Smooth muscle cell (in vitro differentiated cells): Measurements from ENCODE around the gene GHRHR. TPM values are rescaled to one million over a fixed set of nuclear protein-coding genes. Genes with fewer than 3 reads are reported as not detected.

Source experiments
- DNase-seq: peaks from one replicate; lab custom pipeline; 2025; ENCODE audit not compliant: unreplicated experiment; lab: John Stamatoyannopoulos, UW
- H2AFZ ChIP-seq: fragments of 200-600 bp; sonication (generic); 2 replicates; pipeline ENCODE4 v1.6.0; 2016; ENCODE audit warnings: antibody characterized with exemption, low read depth, mild to moderate bottlenecking
- H3F3A ChIP-seq: fragments of 200-600 bp; sonication (generic); 2 replicates; pipeline ENCODE4 v1.6.0; 2017; ENCODE audit warnings: antibody characterized with exemption, low read depth
- H3K27ac ChIP-seq: fragments of 200-600 bp; sonication (generic); 2 replicates; pipeline ENCODE4 v1.5.1; 2016; ENCODE audit warnings: low read depth, mild to moderate bottlenecking
- H3K27me3 ChIP-seq: fragments of 200-600 bp; sonication (generic); 2 replicates; pipeline ENCODE4 v1.6.1; 2016; ENCODE audit warnings: low read depth, mild to moderate bottlenecking
- H3K36me3 ChIP-seq: fragments of 200-600 bp; sonication (generic); 2 replicates; pipeline ENCODE4 v1.5.1; 2016; ENCODE audit warnings: low read depth
- H3K4me1 ChIP-seq: fragments of 200-600 bp; sonication (generic); 2 replicates; pipeline ENCODE4 v1.5.1; 2016; ENCODE audit warnings: low read depth
- H3K4me2 ChIP-seq: fragments of 200-600 bp; sonication (generic); 2 replicates; pipeline ENCODE4 v1.6.0; 2016; ENCODE audit warnings: mild to moderate bottlenecking
- H3K4me3 ChIP-seq: fragments of 200-600 bp; sonication (generic); 2 replicates; pipeline ENCODE4 v1.5.1; 2016; ENCODE audit warnings: mild to moderate bottlenecking
- H3K79me2 ChIP-seq: fragments of 200-600 bp; sonication (generic); 2 replicates; pipeline ENCODE4 v1.6.0; 2016; ENCODE audit warnings: low read depth, mild to moderate bottlenecking
- H3K9ac ChIP-seq: fragments of 200-600 bp; sonication (generic); 2 replicates; pipeline ENCODE4 v1.6.0; 2016; ENCODE audit warnings: low read depth
- H3K9me3 ChIP-seq: fragments of 200-600 bp; sonication (generic); replicated peaks from 2 replicates; pipeline ENCODE4 v1.5.1; 2016; ENCODE audit warnings: low read depth
- H4K20me1 ChIP-seq: fragments of 200-600 bp; sonication (generic); 2 replicates; pipeline ENCODE4 v1.6.0; 2016; ENCODE audit warnings: low read depth
- WGBS: methylation state at CpG from one replicate; pipeline ENCODE4 v1.1.7; 2016; ENCODE audit warnings: low lambda C conversion rate; 5-methylcytosine and 5-hydroxymethylcytosine counted together
- polyA plus RNA-seq: library from polyadenylated mRNA; unstranded; fragments of >200 nt; fragmentation: Nextera tagmentation; extraction: Ambion mirVana; gene quantifications from 2 replicates; pipeline ENCODE4 v1.2.1, GENCODE V29; 2016
- total RNA-seq: library from RNA; depleted of rRNA; stranded (reverse); fragments of >200 nt; gene quantifications from 2 replicates; pipeline ENCODE4 v1.2.3, GENCODE V29; 2014
- TF ChIP-seq, protein P1 (sequence below): fragments of 200-600 bp; sonication (generic); IDR thresholded peaks from 2 replicates; pipeline ENCODE4 v1.5.1; 2017; ENCODE audit warnings: borderline replicate concordance, mild to moderate bottlenecking, antibody characterized with exemption; ENCODE audit not compliant: insufficient read depth, poor library complexity, severe bottlenecking

The GHRHR gene
- total and polyA plus RNA-seq, 2 experiments from 2014 or later, result not detected

- no peaks in the 10 kb centered on the region for H3K4me1 ChIP-seq
- no peak overlapping the region for H2AFZ ChIP-seq
- H3K4me2 ChIP-seq, result no peak overlapping the region
- no peak overlapping the region for H3K27ac ChIP-seq
- DNase-seq, result no peak
- no peaks in the 10 kb centered on the region for H4K20me1 ChIP-seq
- H3F3A ChIP-seq, result no peaks in the 10 kb centered on the region
- WGBS, result 54% methylated on average over 6 of the region's 6 CpGs
- H3K79me2 ChIP-seq, result no peaks in the 10 kb centered on the region
- peaks cover 21% of the 10 kb centered on the region for H3K27me3 ChIP-seq
- no peak overlapping the region for H3K9ac ChIP-seq
- no peaks in the 10 kb centered on the region for H3K36me3 ChIP-seq
- H3K9me3 ChIP-seq, result no peaks in the 10 kb centered on the region
- no peak overlapping the region for H3K4me3 ChIP-seq
- TF ChIP-seq, protein P1, sequence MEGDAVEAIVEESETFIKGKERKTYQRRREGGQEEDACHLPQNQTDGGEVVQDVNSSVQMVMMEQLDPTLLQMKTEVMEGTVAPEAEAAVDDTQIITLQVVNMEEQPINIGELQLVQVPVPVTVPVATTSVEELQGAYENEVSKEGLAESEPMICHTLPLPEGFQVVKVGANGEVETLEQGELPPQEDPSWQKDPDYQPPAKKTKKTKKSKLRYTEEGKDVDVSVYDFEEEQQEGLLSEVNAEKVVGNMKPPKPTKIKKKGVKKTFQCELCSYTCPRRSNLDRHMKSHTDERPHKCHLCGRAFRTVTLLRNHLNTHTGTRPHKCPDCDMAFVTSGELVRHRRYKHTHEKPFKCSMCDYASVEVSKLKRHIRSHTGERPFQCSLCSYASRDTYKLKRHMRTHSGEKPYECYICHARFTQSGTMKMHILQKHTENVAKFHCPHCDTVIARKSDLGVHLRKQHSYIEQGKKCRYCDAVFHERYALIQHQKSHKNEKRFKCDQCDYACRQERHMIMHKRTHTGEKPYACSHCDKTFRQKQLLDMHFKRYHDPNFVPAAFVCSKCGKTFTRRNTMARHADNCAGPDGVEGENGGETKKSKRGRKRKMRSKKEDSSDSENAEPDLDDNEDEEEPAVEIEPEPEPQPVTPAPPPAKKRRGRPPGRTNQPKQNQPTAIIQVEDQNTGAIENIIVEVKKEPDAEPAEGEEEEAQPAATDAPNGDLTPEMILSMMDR, result no peak
Measured at GRCh38 chr7:30970594-30971094, 6.9 kb downstream of the GHRHR start.

DNA sequence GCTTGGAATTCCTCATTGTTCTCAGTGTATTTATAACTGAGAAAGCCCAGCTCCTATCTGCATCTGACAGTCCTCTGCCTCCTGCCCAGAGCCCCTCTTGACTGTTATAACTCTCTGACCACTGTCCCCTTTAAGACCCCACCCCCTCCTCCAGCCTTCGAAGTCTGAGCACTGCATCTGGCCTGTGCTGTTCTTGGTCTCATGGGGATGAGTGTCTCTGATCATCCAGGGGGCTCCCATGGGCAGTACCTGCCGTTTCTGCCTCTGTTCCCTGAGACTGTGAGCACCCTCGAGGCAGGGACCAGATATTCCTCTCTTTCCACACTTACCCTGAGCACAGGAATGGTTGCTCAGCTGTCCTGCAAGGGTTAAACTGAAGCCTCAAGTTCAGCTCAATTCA is 7.7 kb downstream of the GHRHR start:
- Histone ChIP-seq H3K4me1 (no peaks in the 10 kb centered on the region), H3K9ac (no peak overlapping the region), H3K36me3 (no peaks in the 10 kb centered on the region), H3K27me3 (peaks cover 21% of the 10 kb centered on the region), H3K27ac (no peak overlapping the region), H3K9me3 (no peaks in the 10 kb centered on the region), H3F3A (no peaks in the 10 kb centered on the region), H3K79me2 (no peaks in the 10 kb centered on the region), H2AFZ (no peak overlapping the region), H3K4me3 (no peak overlapping the region), H4K20me1 (no peaks in the 10 kb centered on the region), H3K4me2 (no peak overlapping the region)
- TF ChIP-seq, protein P1, result no peak
- no peak for DNase-seq
- 75% methylated on average over 3 of the region's 3 CpGs for WGBS

- H3K9ac ChIP-seq, result no peak overlapping the region
- WGBS, result 79% methylated on average over 15 of the region's 15 CpGs
- no peaks in the 10 kb centered on the region for H3F3A ChIP-seq
- H3K4me1 ChIP-seq, result no peaks in the 10 kb centered on the region
- H2AFZ ChIP-seq, result no peak overlapping the region
- no peaks in the 10 kb centered on the region for H3K9me3 ChIP-seq
- H3K27ac ChIP-seq, result no peak overlapping the region
- no peak overlapping the region for H3K4me2 ChIP-seq
- TF ChIP-seq, protein P1, result no peak
- H3K79me2 ChIP-seq, result no peaks in the 10 kb centered on the region
- peaks cover 17% of the 10 kb centered on the region for H3K27me3 ChIP-seq
- H3K36me3 ChIP-seq, result no peaks in the 10 kb centered on the region
- no peak overlapping the region for H3K4me3 ChIP-seq
- no peaks in the 10 kb centered on the region for H4K20me1 ChIP-seq
- DNase-seq, result no peak
Measured at GRCh38 chr7:30971840-30972563, 8.2 kb downstream of the GHRHR start.

GRCh38 chr7:30973292-30973691 is 9.5 kb downstream of the GHRHR start:
- no peak overlapping the region for H3K9ac ChIP-seq
- no peak overlapping the region for H3K4me3 ChIP-seq
- H3K27ac ChIP-seq, result no peak overlapping the region
- TF ChIP-seq, protein P1, result no peak
- H3K79me2 ChIP-seq, result no peaks in the 10 kb centered on the region
- H3K36me3 ChIP-seq, result no peaks in the 10 kb centered on the region
- no peak overlapping the region for H2AFZ ChIP-seq
- no peak overlapping the region for H3K4me2 ChIP-seq
- no peaks in the 10 kb centered on the region for H4K20me1 ChIP-seq
- no peaks in the 10 kb centered on the region for H3F3A ChIP-seq
- H3K9me3 ChIP-seq, result no peaks in the 10 kb centered on the region
- DNase-seq, result no peak
- H3K4me1 ChIP-seq, result no peaks in the 10 kb centered on the region
- 71% methylated on average over 3 of the region's 3 CpGs for WGBS
- H3K27me3 ChIP-seq, result peaks cover 25% of the 10 kb centered on the region
